HG03045 (cell line): Measurements from ENCODE around the gene RNF41.
A peak's percentile ranks its signal among the peaks of the same experiment; 100 is the strongest.
"Not testable (repeated sequence)": the region's sequence is repeated elsewhere in the genome, so short reads cannot be mapped to it uniquely, and the experiment has no call there.

Experiments used
- ATAC-seq: cut with Tn5 transposase; IDR thresholded peaks from one replicate; pipeline ENCODE4 v1.9.1; 2021; ENCODE audit warnings: mild to moderate bottlenecking, moderate library complexity; ENCODE audit not compliant: unreplicated experiment

The RNF41 gene

GRCh38 chr12:56221757-56222530 lies at the start of gene RNF41:
RNF41 (minus strand) TSS chr12:56221922; CDS start chr12:56214047, 7,875 bp downstream.
- peak; percentile 74 for ATAC-seq

- no peak for ATAC-seq
Measured at GRCh38 chr12:56271031-56271430, 49.3 kb upstream of the RNF41 start.

GRCh38 chr12:56267443-56268071 lies 45.8 kb upstream of the RNF41 start:
- ATAC-seq: no peak

GRCh38 chr12:56266693-56267442 lies 45.1 kb upstream of the RNF41 start, which contains the start of gene COQ10A:
COQ10A (plus strand) TSS chr12:56266942; CDS start chr12:56267119, 177 bp downstream.
- peak; percentile 91 for ATAC-seq

- not testable (repeated sequence) for ATAC-seq
Measured at GRCh38 chr12:56266068-56266692, 44.5 kb upstream of the RNF41 start.

GRCh38 chr12:56262955-56263354 lies 41.2 kb upstream of the RNF41 start:
- not testable (repeated sequence) for ATAC-seq

- ATAC-seq: no peak
Measured at GRCh38 chr12:56261503-56262232, 39.9 kb upstream of the RNF41 start.

GRCh38 chr12:56260921-56261320 lies 39.2 kb upstream of the RNF41 start:
- no peak for ATAC-seq

GRCh38 chr12:56260380-56260779 lies 38.7 kb upstream of the RNF41 start:
- no peak for ATAC-seq

- ATAC-seq: no peak
Measured at GRCh38 chr12:56258820-56259183, 37.1 kb upstream of the RNF41 start.

GRCh38 chr12:56258068-56258819 lies 36.5 kb upstream of the RNF41 start, which contains the start of gene ANKRD52:
ANKRD52 (minus strand) TSS chr12:56258384; CDS start chr12:56258269, 115 bp downstream.
- peak; percentile 84 for ATAC-seq

GRCh38 chr12:56257491-56258067 lies 35.9 kb upstream of the RNF41 start:
- peak; percentile 18 for ATAC-seq

GRCh38 chr12:56257071-56257470 lies 35.3 kb upstream of the RNF41 start:
- ATAC-seq: no peak

- ATAC-seq: no peak
Measured at GRCh38 chr12:56256326-56256960, 34.7 kb upstream of the RNF41 start.

GRCh38 chr12:56255671-56256070 lies 33.9 kb upstream of the RNF41 start:
- no peak for ATAC-seq

GRCh38 chr12:56253091-56253490 lies 31.4 kb upstream of the RNF41 start:
- ATAC-seq: no peak

GRCh38 chr12:56252649-56253048 lies 30.9 kb upstream of the RNF41 start:
- no peak for ATAC-seq

- no peak for ATAC-seq
Measured at GRCh38 chr12:56248711-56249110, 27.0 kb upstream of the RNF41 start.

GRCh38 chr12:56247923-56248322 lies 26.2 kb upstream of the RNF41 start:
- ATAC-seq: no peak
